Right kidney (tissue), 1 donor: ENCODE measurements around the gene NR2E3.
"Not testable (repeated sequence)": the region's sequence is repeated elsewhere in the genome, so short reads cannot be mapped to it uniquely, and the experiment has no call there.

Experiments used
- DNase-seq: peaks from one replicate; pipeline ENCODE4 v3.0.0-alpha.2; 2016

NR2E3 gene

GRCh38 chr15:71817351-71817750 is 7.0 kb downstream of the NR2E3 start:
- DNase-seq, result no peak

- no peak for DNase-seq
These were observed 9.8 kb downstream of the NR2E3 start for GRCh38 chr15:71820127-71820526.

GRCh38 chr15:71821547-71822129 is 11.3 kb downstream of the NR2E3 start:
- no peak for DNase-seq

GRCh38 chr15:71822890-71823630 is 12.7 kb downstream of the NR2E3 start:
- DNase-seq, result no peak

GRCh38 chr15:71823801-71824200 is 13.4 kb downstream of the NR2E3 start:
- DNase-seq, result no peak

GRCh38 chr15:71825021-71825730 is 14.8 kb downstream of the NR2E3 start:
- DNase-seq, result no peak

GRCh38 chr15:71826196-71826595 is 15.8 kb downstream of the NR2E3 start:
- no peak for DNase-seq

GRCh38 chr15:71830981-71831380 is 20.6 kb downstream of the NR2E3 start:
- no peak for DNase-seq

GRCh38 chr15:71841563-71841962 is 31.2 kb downstream of the NR2E3 start:
- DNase-seq, result no peak

- no peak for DNase-seq
These were observed 34.6 kb downstream of the NR2E3 start for GRCh38 chr15:71844916-71845315.

GRCh38 chr15:71853543-71853942 is 43.2 kb downstream of the NR2E3 start:
- DNase-seq, result no peak

GRCh38 chr15:71858232-71858631 is 47.9 kb downstream of the NR2E3 start:
- DNase-seq, result not testable (repeated sequence)
